RPMI7951 (cell line): Measurements from ENCODE around the gene SEC22C. TPM values are rescaled to one million over a fixed set of nuclear protein-coding genes. Genes with fewer than 3 reads are reported as not detected.
A peak's percentile ranks its signal among the peaks of the same experiment; 100 is the strongest.
"Not testable (repeated sequence)": the region's sequence is repeated elsewhere in the genome, so short reads cannot be mapped to it uniquely, and the experiment has no call there.

Experiments
- DNase-seq: peaks from one replicate; pipeline ENCODE4 v3.0.0-alpha.2; 2012; ENCODE audit warnings: low read depth
- total RNA-seq: library from RNA; depleted of rRNA; stranded (reverse); fragments of >200 nt; shearing (Covaris generic); gene quantifications from 2 replicates; pipeline ENCODE4 v1.2.3, GENCODE V29; 2014

Gene SEC22C
- total RNA-seq, 1 experiment from 2014 or later: 100 TPM

DNA sequence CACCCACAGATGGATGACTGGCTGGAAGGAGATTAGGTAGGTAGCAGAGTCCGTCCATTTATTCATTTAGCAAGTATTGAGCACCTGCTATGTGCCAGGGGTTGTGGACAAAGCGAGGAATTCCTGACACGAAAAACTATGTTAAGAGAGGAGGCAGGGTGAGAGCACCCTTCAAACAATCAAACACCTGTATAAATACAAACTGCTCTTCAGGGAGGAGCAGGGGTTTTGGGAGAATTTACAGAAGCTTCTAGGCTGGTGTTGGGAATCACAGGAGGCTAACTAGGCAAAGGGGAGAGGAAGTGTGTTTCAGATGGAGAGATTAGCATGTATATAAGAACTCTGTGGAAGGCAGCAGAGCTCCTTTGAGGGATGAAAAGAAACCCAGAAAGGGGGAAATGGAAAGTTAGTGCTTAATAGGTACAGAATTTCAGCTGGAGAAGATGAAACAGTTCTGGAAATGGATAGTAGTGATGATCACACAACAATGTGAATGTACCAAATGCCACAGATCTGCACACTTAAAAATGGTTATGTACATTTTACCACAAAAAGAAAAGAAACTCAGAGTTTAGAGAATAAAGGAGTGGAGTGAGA lies 805 bp upstream of the SEC22C start:
- no peak for DNase-seq

DNA sequence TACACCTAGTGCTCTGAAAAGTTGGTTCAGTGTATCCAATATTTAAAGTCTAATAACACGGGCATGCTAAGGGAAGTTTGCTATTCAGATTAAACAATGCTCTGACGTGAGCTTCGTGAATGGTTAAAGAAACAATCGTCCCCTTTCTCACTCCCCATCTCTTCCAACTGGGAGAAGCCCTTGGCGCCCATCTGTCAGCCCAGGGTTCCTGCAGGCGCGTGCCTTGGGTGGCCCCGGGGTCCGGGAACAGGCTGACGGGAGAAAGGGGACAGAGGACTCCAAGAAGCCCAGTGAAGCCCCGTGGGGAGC lies 413 bp downstream of the SEC22C start:
- no peak for DNase-seq

GRCh38 chr3:42579346-42579745 lies 2.4 kb downstream of the SEC22C start:
- DNase-seq: not testable (repeated sequence)

DNA sequence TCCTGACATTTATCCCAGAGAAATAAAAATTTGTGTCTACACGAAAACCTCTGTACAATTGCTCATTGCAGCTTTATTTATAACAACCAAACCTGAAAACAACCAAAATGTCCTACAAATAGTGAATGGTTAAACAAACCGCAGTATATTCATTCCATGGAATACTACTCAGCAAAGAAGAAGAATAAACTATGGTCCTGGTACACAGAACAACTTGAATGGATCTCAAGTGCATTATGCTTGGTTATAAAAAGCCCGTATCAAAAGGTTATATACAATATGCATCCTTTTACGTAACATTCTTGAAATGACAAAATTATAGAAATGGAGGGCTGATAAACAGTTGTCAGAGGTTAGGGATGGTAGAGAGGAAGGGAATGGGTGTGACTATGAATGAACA lies 3.7 kb downstream of the SEC22C start:
- DNase-seq: no peak

DNA sequence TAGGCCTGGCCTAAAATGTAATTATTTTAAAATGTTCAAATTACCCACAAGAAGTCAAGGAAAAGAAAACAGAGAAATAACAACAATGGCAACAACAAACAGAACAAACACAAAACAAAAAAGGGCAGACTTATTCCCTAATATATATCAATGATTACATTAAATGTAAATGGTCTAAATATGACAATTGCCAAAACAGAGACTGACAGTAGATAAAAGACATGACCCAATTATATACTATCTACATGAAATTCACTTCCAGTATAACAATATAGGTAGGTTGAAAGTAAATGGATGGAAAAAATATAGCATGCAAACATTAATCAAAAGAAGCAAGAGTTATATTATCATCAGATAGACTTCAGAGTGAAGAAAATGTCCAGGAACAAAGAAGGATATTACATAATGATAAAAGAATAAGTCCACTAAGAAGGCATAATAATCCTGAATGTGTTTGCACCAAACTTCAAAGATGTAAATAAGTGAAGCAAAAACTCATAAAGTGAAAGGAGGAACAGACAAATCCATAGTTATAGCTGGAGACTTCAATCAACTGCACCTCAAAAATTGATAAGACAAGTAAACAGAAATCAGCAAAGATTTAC lies 6.5 kb downstream of the SEC22C start:
- DNase-seq: no peak

DNA sequence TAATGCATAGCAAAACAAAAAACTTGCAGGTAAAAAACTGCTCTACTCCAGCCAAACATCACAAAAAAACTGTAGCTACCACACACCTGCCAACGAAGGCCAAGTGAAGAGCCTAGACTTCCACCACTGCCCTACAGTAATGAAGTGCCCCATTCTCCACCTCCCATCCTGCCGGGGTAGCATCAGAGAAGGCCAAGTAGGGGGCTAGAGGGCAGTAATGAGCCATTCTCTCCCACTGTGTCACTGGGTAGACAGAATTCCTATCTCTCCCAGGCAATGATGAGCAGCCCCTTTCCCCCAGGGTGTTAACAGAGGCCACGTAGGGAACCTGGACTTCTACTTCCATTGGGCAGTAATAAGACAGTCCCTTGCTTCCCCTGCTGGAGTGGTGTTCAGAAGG lies 9.5 kb downstream of the SEC22C start:
- DNase-seq: peak; percentile 61

- no peak for DNase-seq
Observed at GRCh38 chr3:42569593-42570142, 12.1 kb downstream of the SEC22C start.

DNA sequence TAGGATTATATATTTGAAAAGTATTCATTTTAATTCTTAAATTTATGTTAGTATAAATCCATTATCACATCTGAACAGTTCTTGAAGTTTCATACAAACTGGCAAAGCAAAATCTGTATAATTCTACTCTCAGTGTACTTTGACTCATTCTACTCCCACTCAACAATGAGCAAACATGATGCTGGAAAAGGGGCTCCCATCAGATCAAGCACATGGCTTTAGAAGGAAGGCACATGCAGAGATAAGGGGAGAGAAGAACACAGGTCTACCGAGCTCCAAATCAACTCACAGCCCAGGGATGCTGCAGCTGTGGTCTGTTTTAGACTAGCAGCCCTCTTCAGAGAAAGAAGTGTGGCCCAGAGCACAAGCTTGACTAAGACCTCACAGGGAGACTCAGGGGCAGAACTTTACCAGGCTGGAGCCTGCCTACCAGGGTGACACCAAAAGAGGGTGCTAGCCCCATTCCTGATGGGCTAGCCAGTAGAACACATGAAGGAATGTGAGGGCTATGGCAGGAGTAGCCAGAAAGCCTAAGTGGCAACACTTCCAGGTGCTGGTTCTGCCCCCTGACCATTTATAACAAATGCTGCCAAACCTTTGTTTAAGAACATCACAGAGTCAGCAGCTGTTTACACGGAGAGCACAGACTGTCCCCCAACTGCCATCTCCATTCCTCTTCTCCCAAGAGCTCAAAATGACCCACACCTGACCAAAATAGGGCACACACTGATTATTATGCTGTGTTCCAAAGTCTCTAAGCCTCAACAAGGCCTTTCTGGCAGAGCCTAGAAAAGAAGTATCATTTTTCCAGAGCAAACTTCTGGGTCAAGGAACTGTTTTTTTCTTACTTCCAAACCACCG lies 19.5 kb downstream of the SEC22C start:
- DNase-seq: no peak

DNA sequence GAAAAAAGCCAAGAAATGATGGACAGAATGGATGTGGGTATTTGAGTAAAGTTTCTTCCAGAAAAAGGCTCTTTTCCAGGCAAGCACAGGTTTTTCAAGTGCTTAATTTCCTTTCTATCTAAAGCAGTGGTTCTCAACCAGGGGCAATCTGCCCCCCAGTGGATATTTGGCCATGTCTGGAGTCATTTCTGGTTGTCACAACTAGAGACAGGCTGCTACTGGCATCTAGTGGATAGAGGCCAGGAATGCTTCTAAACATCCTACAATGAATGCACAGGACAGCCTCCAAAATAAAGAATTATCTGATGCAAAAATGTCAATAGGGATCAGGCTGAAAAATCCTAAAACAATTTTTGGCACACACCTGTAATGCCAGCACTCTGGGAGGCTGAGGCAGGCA lies 23.9 kb downstream of the SEC22C start:
- peak; percentile 35 for DNase-seq

DNA sequence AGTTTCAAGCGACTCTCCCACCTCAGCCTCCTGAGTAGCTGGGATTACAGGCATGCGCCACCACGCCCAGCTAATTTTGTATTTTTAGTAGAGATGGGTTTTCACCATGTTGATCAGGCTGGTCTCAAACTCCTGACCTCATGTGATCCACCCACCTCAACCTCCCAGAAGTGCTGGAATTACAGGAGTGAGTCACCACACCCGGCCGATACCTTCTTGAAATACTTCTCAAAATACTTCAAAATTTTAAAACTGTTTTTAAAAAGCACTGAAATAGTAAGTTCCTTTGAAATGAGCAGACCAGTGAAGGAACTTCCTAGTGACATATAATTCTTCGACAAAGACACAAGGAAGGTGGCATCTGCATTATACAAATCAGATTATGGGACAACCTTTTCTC lies 24.9 kb downstream of the SEC22C start:
- not testable (repeated sequence) for DNase-seq

- no peak for DNase-seq
Observed at GRCh38 chr3:42556089-42556632, 25.6 kb downstream of the SEC22C start.

- no peak for DNase-seq
Observed at GRCh38 chr3:42552830-42553229, 28.9 kb downstream of the SEC22C start.

- DNase-seq: no peak
Observed at GRCh38 chr3:42550250-42550649, 31.5 kb downstream of the SEC22C start.

- no peak for DNase-seq
Observed at GRCh38 chr3:42549131-42549530, 32.6 kb downstream of the SEC22C start.

DNA sequence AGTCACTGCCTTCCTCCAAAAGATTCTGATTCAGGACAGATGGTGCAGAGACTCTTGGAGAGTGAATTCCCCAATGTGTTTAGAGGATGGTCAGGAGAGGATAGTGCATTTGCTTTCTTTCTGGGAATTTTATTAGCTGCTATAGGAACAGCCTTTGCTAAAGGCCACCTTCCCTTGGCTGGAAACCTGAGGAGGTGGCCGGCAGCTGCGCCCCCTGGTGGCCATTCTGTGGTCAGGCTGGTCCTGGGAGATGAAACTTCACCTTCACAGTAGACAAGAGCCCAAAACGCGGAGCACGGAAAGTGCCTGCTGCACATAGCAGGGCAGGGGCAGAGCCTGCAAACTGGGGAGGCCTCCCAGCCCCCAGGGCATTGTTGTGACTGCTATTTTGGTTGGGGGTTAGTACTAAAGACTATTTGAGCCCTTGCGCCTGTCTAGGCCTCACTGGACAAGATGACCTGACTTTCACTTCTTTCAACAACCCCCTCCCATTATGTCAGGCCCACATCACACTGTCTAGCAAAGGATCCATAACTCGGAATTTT lies 34.3 kb downstream of the SEC22C start:
- peak; percentile 57 for DNase-seq

GRCh38 chr3:42546691-42547213 lies 35.0 kb downstream of the SEC22C start:
- DNase-seq: no peak

GRCh38 chr3:42545284-42545900 lies 36.4 kb downstream of the SEC22C start:
- DNase-seq: no peak

GRCh38 chr3:42544492-42545283 lies 37.1 kb downstream of the SEC22C start:
- DNase-seq: peak; percentile 24

DNA sequence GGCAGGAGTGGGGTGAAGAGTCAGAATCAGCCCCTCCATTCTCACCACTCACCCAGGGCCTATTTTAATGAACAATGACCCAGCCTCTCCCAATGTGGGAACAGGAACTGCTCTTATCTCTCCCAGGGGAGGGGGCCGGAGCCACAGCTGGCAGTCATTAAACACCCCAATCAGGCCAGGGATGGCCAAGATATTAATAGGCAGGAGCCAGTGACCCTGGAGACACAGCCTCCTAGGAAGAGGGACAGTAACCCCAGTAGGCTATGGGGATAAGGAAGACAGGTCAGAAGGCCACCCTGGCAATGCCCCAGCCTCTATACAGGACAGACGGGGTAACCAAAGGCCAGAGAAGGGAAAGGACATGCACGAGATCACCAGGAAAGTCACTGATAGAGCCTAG lies 40.7 kb downstream of the SEC22C start:
- no peak for DNase-seq

DNA sequence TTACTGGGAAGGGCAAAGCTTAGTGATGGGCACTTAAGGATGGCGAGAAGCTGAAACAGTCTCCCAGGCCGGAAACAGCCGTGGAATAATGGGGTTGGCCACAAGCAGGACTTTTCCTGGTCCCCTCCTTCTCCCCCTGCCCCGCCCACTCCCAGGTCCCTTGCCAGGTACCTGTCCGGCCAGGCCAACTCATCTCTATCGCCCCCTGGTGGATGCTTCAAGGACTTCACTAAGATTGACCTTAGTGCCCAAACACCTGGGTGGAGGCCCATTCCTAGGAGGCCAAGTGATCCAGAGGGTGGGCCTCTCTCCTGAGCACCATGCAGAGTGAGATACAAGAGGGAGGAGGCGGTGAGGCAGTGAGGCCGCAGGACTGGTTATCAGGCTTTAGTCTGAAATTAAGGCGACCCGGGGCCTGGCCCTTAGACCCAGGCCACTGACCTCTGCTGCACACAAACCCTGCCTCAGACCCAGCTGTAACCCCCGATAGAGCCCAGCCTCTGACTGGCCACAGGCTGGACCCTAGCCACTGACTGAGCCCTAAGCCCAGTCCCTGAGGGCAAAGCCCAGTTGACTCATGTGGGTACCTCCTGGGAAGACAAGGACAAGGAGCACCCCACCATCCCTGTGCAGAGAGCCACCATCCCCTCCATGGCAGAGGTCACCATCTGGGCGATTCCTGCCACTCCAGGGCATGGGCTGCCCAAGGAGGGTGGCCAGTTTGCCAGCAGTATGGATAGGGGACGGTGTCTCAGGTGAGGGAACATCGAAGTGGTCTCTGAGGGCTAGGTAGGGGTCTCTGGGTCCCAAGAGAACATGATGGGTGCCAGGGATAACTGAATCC lies 41.7 kb downstream of the SEC22C start:
- peak; percentile 42 for DNase-seq
